GM19372 (cell line): ENCODE results near the gene ZBTB7C.

Source experiments
- ATAC-seq: cut with Tn5 transposase; IDR thresholded peaks from one replicate; pipeline ENCODE4 v1.9.1; 2021; ENCODE audit warnings: mild to moderate bottlenecking, low read depth, moderate library complexity; ENCODE audit not compliant: unreplicated experiment

The ZBTB7C gene

GRCh38 chr18:48326901-48327675, 82.1 kb downstream of the ZBTB7C start:
- no peak for ATAC-seq

- no peak for ATAC-seq
Measured at GRCh38 chr18:48325115-48325665, 84.0 kb downstream of the ZBTB7C start.

GRCh38 chr18:48324651-48325050, 84.5 kb downstream of the ZBTB7C start:
- ATAC-seq: no peak

- ATAC-seq: no peak
Measured at GRCh38 chr18:48323151-48323550, 86.0 kb downstream of the ZBTB7C start.

- no peak for ATAC-seq
Measured at GRCh38 chr18:48321536-48321935, 87.6 kb downstream of the ZBTB7C start.

- ATAC-seq: no peak
Measured at GRCh38 chr18:48321121-48321520, 88.1 kb downstream of the ZBTB7C start.

- no peak for ATAC-seq
Measured at GRCh38 chr18:48320639-48320945, 88.6 kb downstream of the ZBTB7C start.

GRCh38 chr18:48319801-48320638, 89.2 kb downstream of the ZBTB7C start:
- no peak for ATAC-seq

- ATAC-seq: no peak
Measured at GRCh38 chr18:48318436-48318835, 90.7 kb downstream of the ZBTB7C start.

GRCh38 chr18:48317781-48318381, 91.3 kb downstream of the ZBTB7C start:
- ATAC-seq: no peak

- ATAC-seq: no peak
Measured at GRCh38 chr18:48316177-48316576, 93.0 kb downstream of the ZBTB7C start.

GRCh38 chr18:48314690-48315089, 94.5 kb downstream of the ZBTB7C start:
- no peak for ATAC-seq

- ATAC-seq: no peak
Measured at GRCh38 chr18:48313792-48314191, 95.4 kb downstream of the ZBTB7C start.

- ATAC-seq: no peak
Measured at GRCh38 chr18:48312066-48312465, 97.1 kb downstream of the ZBTB7C start.

GRCh38 chr18:48310999-48311398, 98.2 kb downstream of the ZBTB7C start:
- ATAC-seq: no peak

GRCh38 chr18:48310353-48310752, 98.8 kb downstream of the ZBTB7C start:
- ATAC-seq: no peak

- ATAC-seq: no peak
Measured at GRCh38 chr18:48308755-48309575, 100.2 kb downstream of the ZBTB7C start.

- no peak for ATAC-seq
Measured at GRCh38 chr18:48308027-48308635, 101.1 kb downstream of the ZBTB7C start.

GRCh38 chr18:48306838-48307237, 102.3 kb downstream of the ZBTB7C start:
- ATAC-seq: no peak
